ENCODE data around the gene FOXD4L6.
"Not testable (repeated sequence)": the region's sequence is repeated elsewhere in the genome, so short reads cannot be mapped to it uniquely, and the experiment has no call there.

The FOXD4L6 gene

DNA sequence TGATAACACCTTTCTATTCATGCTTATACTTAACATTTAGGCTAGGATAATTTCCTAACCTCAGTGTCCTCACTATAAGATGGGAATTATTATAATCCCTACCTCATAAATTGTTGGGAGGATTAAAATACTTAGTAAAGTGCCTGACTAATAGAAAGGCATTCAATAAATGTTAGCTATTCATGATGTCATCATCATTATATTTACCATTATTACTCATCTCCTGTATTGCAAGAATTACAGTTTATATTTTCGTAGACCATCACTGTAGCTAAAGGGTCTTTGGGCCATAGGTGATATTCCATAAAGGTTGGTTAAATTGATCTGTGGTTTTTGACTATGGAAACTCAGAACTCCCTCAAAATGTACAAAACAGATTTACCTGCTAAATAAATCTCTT is 50.9 kb downstream of the FOXD4L6 start:
- in situ Hi-C loops (cut with HindIII; ENCODE audit: low sequenced_read_pairs); H3K4me3 ChIP-seq (ENCODE audit: low read depth, low read length); DNase-seq (ENCODE audit: low read depth): not testable (repeated sequence)

Data from astrocyte of the cerebellum (primary cell).